HCT116 (cell line): Measurements from ENCODE around the gene GMDS. TPM values are rescaled to one million over a fixed set of nuclear protein-coding genes. Genes with fewer than 3 reads are reported as not detected.

ENCODE experiments used
- ATAC-seq: fragments of 200-7000 bp; cut with Tn5 transposase; 2 replicates; pipeline ENCODE4 v1.9.1; 2020; ENCODE audit warnings: mild to moderate bottlenecking, moderate library complexity
- BruUV-seq: library from RNA; stranded (reverse); fragments of 400-500 nt; replicated peaks from 2 replicates; lab custom pipeline; 2021; lab: Mats Ljungman, UMichigan
- CTCF ChIA-PET: fragments of 300-600 bp; sonication (Branson Sonifier 250); formaldehyde crosslinking; loops from one replicate; lab custom pipeline; 2021; ENCODE audit warnings: antibody characterized with exemption; lab: Charles Lee
- POLR2A ChIA-PET: fragments of 300-600, 350-600 bp; sonication (Branson Sonifier 250); formaldehyde crosslinking; loops from one replicate; lab custom pipeline; 2021; ENCODE audit warnings: antibody characterized with exemption; lab: Charles Lee
- RAD21 ChIA-PET, 2 experiments: fragments of 300-600 bp; sonication (Branson Sonifier 250); formaldehyde crosslinking; loops; one replicate each; lab custom pipeline; 2023; ENCODE audit warnings: low total read pairs in 2 of 2; ENCODE audit not compliant: uncharacterized antibody in 2 of 2, unreplicated experiment in 2 of 2, low non-redundant PET in 1 of 2; lab: Charles Lee
- DNase-seq: peaks from one replicate; pipeline ENCODE4 v3.0.0-alpha.2; 2010; ENCODE audit warnings: low read depth, low spot score
- H2AFZ ChIP-seq: fragments of 200-600 bp; shearing (Covaris generic), sonication (generic); 2 replicates; pipeline ENCODE4 v1.6.1; 2017; ENCODE audit warnings: low read depth, mixed run types, mixed read lengths, antibody characterized with exemption, low read length; ENCODE audit not compliant: poor library complexity, severe bottlenecking
- H3K27ac ChIP-seq: 2 replicates; pipeline ENCODE4 v1.5.1; 2012; ENCODE audit warnings: low read depth, low read length
- H3K27me3 ChIP-seq: fragments of 200-600 bp; sonication (generic); 2 replicates; pipeline ENCODE4 v1.6.1; 2016; ENCODE audit warnings: mixed run types, low read length, mixed read lengths; ENCODE audit not compliant: insufficient read depth
- H3K36me3 ChIP-seq, 2 experiments: fragments of 200-500 bp in 1 of 2; fragments of 200-600 bp in 1 of 2; sonication (Bioruptor generic) in 1 of 2; sonication (generic) in 1 of 2; 2 replicates each; pipeline versions ENCODE4 v1.5.1 to v1.6.1; 2014 to 2016; ENCODE audit warnings: low read length in 2 of 2, inconsistent platforms in 1 of 2, mixed read lengths in 1 of 2, mixed run types in 1 of 2; ENCODE audit not compliant: insufficient read depth in 2 of 2, control insufficient read depth in 1 of 2
- H3K4me1 ChIP-seq, 2 experiments: fragments of 200-600 bp in 1 of 2; sonication (generic) in 1 of 2; 2 replicates each; pipeline versions ENCODE4 v1.5.1 to v1.6.1; 2012 to 2017; ENCODE audit warnings: low read length in 2 of 2, inconsistent platforms in 1 of 2, mild to moderate bottlenecking in 1 of 2, mixed read lengths in 1 of 2, mixed run types in 1 of 2, moderate library complexity in 1 of 2; ENCODE audit not compliant: insufficient read depth in 2 of 2, control insufficient read depth in 1 of 2
- H3K4me2 ChIP-seq: fragments of 200-600 bp; sonication (generic); 2 replicates; pipeline ENCODE4 v1.6.1; 2017; ENCODE audit warnings: mixed run types, low read length, mixed read lengths
- H3K4me3 ChIP-seq, 2 experiments: fragments of 200-600 bp in 1 of 2; sonication (generic) in 1 of 2; replicated peaks in 1 of 2; 2 replicates each; pipeline ENCODE4 v1.5.1; 2011 to 2016; ENCODE audit warnings: low read length in 2 of 2, control low read depth in 1 of 2, low read depth in 1 of 2, mild to moderate bottlenecking in 1 of 2, mixed read lengths in 1 of 2, mixed run types in 1 of 2
- H3K79me2 ChIP-seq: fragments of 200-600 bp; sonication (generic); 2 replicates; pipeline ENCODE4 v1.6.1; 2017; ENCODE audit warnings: mild to moderate bottlenecking, mixed run types, low read length, moderate library complexity, mixed read lengths; ENCODE audit not compliant: insufficient read depth
- H3K9ac ChIP-seq: fragments of 200-600 bp; sonication (generic); 2 replicates; pipeline ENCODE4 v1.6.1; 2016; ENCODE audit warnings: low read length, mixed read lengths
- H3K9me2 ChIP-seq: fragments of 200-600 bp; sonication (generic), shearing (Covaris generic); 2 replicates; pipeline ENCODE4 v1.6.1; 2017; ENCODE audit warnings: mixed run types, mild to moderate bottlenecking, moderate library complexity; ENCODE audit not compliant: insufficient read depth
- H3K9me3 ChIP-seq, 2 experiments: fragments of 200-500 bp in 1 of 2; fragments of 200-600 bp in 1 of 2; sonication (Bioruptor generic) in 1 of 2; sonication (generic) in 1 of 2; 2 replicates each; pipeline ENCODE4 v1.6.1; 2014 to 2017; ENCODE audit warnings: low read length in 2 of 2, mixed read lengths in 2 of 2, inconsistent platforms in 1 of 2, low read depth in 1 of 2, mild to moderate bottlenecking in 1 of 2, mixed run types in 1 of 2, moderate library complexity in 1 of 2; ENCODE audit not compliant: control insufficient read depth in 1 of 2, insufficient read depth in 1 of 2
- H4K20me1 ChIP-seq: fragments of 200-600 bp; sonication (generic), shearing (Covaris generic); 2 replicates; pipeline ENCODE4 v1.6.1; 2017; ENCODE audit warnings: mixed run types, mild to moderate bottlenecking, moderate library complexity; ENCODE audit not compliant: insufficient read depth
- CEBPB ChIP-seq: IDR thresholded peaks from 2 replicates; pipeline ENCODE4 v1.6.1; 2012; ENCODE audit warnings: low read depth
- EGR1 ChIP-seq: IDR thresholded peaks from 2 replicates; pipeline ENCODE4 v1.6.1; 2012; ENCODE audit warnings: low read depth
- ELF1 ChIP-seq: IDR thresholded peaks from 2 replicates; pipeline ENCODE4 v1.6.1; 2012; ENCODE audit warnings: low read depth, borderline replicate concordance
- EZH2phosphoT487 ChIP-seq: fragments of 200-600 bp; IDR thresholded peaks from 2 replicates; pipeline ENCODE4 v1.6.1; 2018; ENCODE audit warnings: antibody characterized with exemption, borderline replicate concordance
- POLR2A ChIP-seq: IDR thresholded peaks from 2 replicates; pipeline ENCODE4 v1.7.0; 2011; ENCODE audit warnings: borderline replicate concordance; ENCODE audit not compliant: insufficient read depth, insufficient read length; ENCODE audit errors: extremely low read depth
- RAD21 ChIP-seq: IDR thresholded peaks from 2 replicates; pipeline ENCODE4 v1.6.1; 2012; ENCODE audit warnings: low read depth, mild to moderate bottlenecking
- SIN3A ChIP-seq: IDR thresholded peaks from 2 replicates; pipeline ENCODE4 v1.6.1; 2012; ENCODE audit warnings: low read depth
- SP1 ChIP-seq: IDR thresholded peaks from 2 replicates; pipeline ENCODE4 v1.6.1; 2012; ENCODE audit warnings: low read depth
- ZFX ChIP-seq: fragments of 450-650 bp; IDR thresholded peaks from 2 replicates; pipeline ENCODE4 v1.6.1; 2017
- intact Hi-C: fragments of 100-400 bp; cut with micrococcal nuclease; formaldehyde crosslinking; loops from 2 replicates; pipeline ENCODE4 v1.10.0; 2022
- total RNA-seq: library from RNA; stranded (reverse); gene quantifications from one replicate; pipeline ENCODE4 v1.2.1, GENCODE V29; 2021; ENCODE audit not compliant: unreplicated experiment
- TF ChIP-seq, protein P1 (sequence below): IDR thresholded peaks from 2 replicates; pipeline ENCODE4 v1.6.1; 2012
- TF ChIP-seq, protein P2 (sequence below): IDR thresholded peaks from 2 replicates; pipeline ENCODE4 v1.6.1; 2011; ENCODE audit warnings: mild to moderate bottlenecking, low read length, moderate library complexity; ENCODE audit not compliant: insufficient replicate concordance; ENCODE audit errors: extremely low read depth

Gene GMDS
- total RNA-seq, 1 experiment from 2014 or later, result 34.4 TPM

DNA sequence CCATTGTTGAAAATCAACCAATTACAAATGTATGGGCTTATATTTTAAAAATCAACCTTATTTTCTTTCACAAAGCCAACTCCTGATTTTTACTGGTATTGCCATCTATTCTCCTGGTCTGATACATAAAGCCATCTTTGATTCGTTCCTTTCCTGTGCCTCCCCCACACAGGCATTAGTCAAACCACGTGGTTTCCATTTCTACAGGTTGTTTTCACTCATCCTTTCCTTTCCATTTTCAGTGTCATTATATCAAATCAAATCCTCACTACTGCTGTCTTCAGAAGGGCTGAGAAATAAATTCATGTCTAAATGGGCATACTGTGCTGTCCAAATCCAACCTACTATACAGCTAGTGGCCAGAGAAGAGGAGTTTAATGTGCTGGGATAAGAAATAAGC is 354.4 kb downstream of the GMDS start:
- H3K27me3 ChIP-seq, result no peaks in the 10 kb centered on the region
- CTCF ChIA-PET, result no interaction called here
- H3K9me3 ChIP-seq, result no peaks in the 10 kb centered on the region
- no peaks in the 10 kb centered on the region for H3K79me2 ChIP-seq
- intact Hi-C loops, result no loop called here
- no peak overlapping the region for H3K4me3 ChIP-seq
- no peak for ATAC-seq
- H2AFZ ChIP-seq, result no peak overlapping the region
- no peaks in the 10 kb centered on the region for H4K20me1 ChIP-seq
- BruUV-seq, result no TSS peak
- H3K9me2 ChIP-seq, result no peaks in the 10 kb centered on the region
- POLR2A ChIA-PET, result no interaction called here
- no peak overlapping the region for H3K9ac ChIP-seq
- RAD21 ChIA-PET, result no interaction called here
- H3K27ac ChIP-seq, result no peak overlapping the region
- H3K4me2 ChIP-seq, result no peak overlapping the region
- TF ChIP-seq POLR2A (no peak), ELF1 (no peak), ZFX (no peak), EGR1 (no peak), SIN3A (no peak), RAD21 (no peak), CEBPB (no peak), EZH2phosphoT487 (no peak)
- TF ChIP-seq, protein P1, sequence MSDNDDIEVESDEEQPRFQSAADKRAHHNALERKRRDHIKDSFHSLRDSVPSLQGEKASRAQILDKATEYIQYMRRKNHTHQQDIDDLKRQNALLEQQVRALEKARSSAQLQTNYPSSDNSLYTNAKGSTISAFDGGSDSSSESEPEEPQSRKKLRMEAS, result no peak
- TF ChIP-seq, protein P2, sequence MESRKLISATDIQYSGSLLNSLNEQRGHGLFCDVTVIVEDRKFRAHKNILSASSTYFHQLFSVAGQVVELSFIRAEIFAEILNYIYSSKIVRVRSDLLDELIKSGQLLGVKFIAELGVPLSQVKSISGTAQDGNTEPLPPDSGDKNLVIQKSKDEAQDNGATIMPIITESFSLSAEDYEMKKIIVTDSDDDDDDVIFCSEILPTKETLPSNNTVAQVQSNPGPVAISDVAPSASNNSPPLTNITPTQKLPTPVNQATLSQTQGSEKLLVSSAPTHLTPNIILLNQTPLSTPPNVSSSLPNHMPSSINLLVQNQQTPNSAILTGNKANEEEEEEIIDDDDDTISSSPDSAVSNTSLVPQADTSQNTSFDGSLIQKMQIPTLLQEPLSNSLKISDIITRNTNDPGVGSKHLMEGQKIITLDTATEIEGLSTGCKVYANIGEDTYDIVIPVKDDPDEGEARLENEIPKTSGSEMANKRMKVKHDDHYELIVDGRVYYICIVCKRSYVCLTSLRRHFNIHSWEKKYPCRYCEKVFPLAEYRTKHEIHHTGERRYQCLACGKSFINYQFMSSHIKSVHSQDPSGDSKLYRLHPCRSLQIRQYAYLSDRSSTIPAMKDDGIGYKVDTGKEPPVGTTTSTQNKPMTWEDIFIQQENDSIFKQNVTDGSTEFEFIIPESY, result no peak
- TF ChIP-seq, all 23 proteins: peak for 0
- DNase-seq, result no peak
- H3K36me3 ChIP-seq, result no peaks in the 10 kb centered on the region
- no peaks in the 10 kb centered on the region for H3K4me1 ChIP-seq

DNA sequence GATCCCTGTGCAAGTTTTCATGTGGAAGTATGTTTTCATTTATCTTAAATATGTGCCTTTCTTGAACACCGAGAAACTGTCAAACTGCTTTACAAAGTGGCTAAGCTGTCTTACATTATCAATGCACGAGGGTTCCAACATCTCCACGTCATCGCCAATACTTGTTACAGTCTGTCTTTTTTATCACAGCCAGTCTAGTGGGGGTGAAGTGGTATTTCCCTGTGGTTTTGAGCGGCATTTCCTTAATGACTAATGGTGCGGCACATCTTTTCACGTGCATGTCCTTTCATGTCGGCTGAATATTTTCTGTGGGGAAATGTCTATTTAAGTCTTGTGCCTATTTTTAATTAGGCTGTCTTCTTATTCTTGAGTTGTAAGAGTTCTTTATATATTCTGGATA is 355.3 kb downstream of the GMDS start:
- TF ChIP-seq, protein P1, result no peak
- TF ChIP-seq SP1, result no peak
- TF ChIP-seq, protein P2, result no peak
- H3K4me2 ChIP-seq, result no peak overlapping the region
- BruUV-seq, result no TSS peak
- no peaks in the 10 kb centered on the region for H3K36me3 ChIP-seq
- H3K27ac ChIP-seq, result no peak overlapping the region
- CTCF ChIA-PET, result no interaction called here
- no peaks in the 10 kb centered on the region for H3K9me2 ChIP-seq
- H3K4me3 ChIP-seq, result no peak overlapping the region
- intact Hi-C loops, result no loop called here
- no peaks in the 10 kb centered on the region for H3K27me3 ChIP-seq
- H4K20me1 ChIP-seq, result no peaks in the 10 kb centered on the region
- POLR2A ChIA-PET, result no interaction called here
- H3K4me1 ChIP-seq, result no peaks in the 10 kb centered on the region
- RAD21 ChIA-PET, result no interaction called here
- ATAC-seq (no peak), DNase-seq (no peak)
- no peak overlapping the region for H2AFZ ChIP-seq
- no peak overlapping the region for H3K9ac ChIP-seq
- H3K9me3 ChIP-seq, result no peaks in the 10 kb centered on the region
- H3K79me2 ChIP-seq, result no peaks in the 10 kb centered on the region
